Right lobe of liver (tissue), 4 donors: ENCODE measurements around the gene CYP11A1.

Experiments
- CTCF ChIP-seq, 4 donors: fragments of 200-600 bp in 3 of 4; fragments of 450-650 bp in 1 of 4; IDR thresholded peaks; one replicate each; pipeline versions ENCODE4 v1.5.1 to v1.8.0; 2016 to 2022; ENCODE audit warnings: antibody characterized with exemption in 4 of 4, mild to moderate bottlenecking in 2 of 4
- POLR2A ChIP-seq: fragments of 450-650 bp; IDR thresholded peaks from one replicate; pipeline ENCODE4 v1.6.1; 2017; ENCODE audit warnings: antibody characterized with exemption, mild to moderate bottlenecking
- donor health status: DM: no; HTN: no; CAD: no.
- donor health status: DM: no; HTN: no; CAD: no.
- donor health status: DM: no; HTN: yes; CAD: no.

- no peak for TF ChIP-seq POLR2A
- no peak for TF ChIP-seq CTCF (IDR thresholded peaks at IDR 0.05)
These were observed 26.0 kb upstream of the CYP11A1 start for GRCh38 chr15:74393423-74393822.
